ENCODE results near the gene PAPPA2. TPM values are rescaled to one million over a fixed set of nuclear protein-coding genes. Genes with fewer than 3 reads are reported as not detected.

Gene PAPPA2
- polyA plus RNA-seq, 6 donors from 2014 or later, result not detected

DNA sequence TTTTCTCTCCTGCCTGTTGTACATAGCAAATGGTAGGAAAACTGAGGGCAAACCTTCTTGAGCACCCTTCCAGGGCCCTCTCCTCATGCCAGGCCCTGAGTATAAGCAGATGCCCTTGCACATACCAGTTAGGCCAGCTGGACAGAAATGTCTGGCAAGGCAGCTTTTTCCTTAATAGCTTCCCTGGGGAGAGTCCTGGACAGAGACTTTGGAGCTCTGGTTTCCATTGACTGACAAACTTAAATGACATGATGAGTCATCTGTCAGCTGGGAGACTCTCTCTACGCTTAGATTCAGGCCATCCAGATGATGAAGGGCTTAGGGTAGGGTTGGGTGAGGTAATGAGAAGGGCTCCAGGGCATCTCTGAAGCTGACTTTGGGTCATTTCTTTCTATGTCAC is 384.1 kb downstream of the PAPPA2 start:
- Mint-ChIP-seq H3K27ac (no peak overlapping the region), H3K9me3 (peaks cover 0 to 2% (median 0%) of the 10 kb centered on the region in 7 donors), H3K36me3 (no peaks in the 10 kb centered on the region), H3K4me3 (peak overlapping the region in 1 of 8 donors; percentile 15), H3K4me1 (no peaks in the 10 kb centered on the region), H3K27me3 (peaks cover 13 to 21% (median 20%) of the 10 kb centered on the region in 3 donors)
- ATAC-seq (ENCODE audit: low read depth in 2 of 2) (no peak), DNase-seq (no peak)

DNA sequence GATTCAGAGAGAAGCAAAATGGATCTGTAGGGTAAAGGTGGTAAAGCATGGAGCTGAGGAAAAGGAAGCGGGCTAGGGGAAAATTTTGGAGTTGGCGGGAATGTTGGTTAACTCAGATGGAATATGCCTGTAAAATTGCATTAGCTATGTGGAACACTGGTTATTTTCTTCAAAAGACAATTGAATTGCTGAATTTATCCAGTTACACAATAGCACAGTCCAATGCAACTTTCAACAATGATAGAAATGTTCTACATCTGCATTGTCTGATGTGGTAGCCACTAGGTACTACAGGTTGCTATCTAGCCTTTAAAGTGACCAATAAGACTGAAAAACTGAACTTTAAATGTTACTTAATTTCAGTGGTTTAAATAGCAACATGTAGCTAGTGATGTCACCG is 386.3 kb downstream of the PAPPA2 start:
- Mint-ChIP-seq H3K4me1 (no peaks in the 10 kb centered on the region), H3K9me3 (peaks cover 0 to 5% (median 1%) of the 10 kb centered on the region in 7 donors), H3K4me3 (no peak overlapping the region), H3K36me3 (no peaks in the 10 kb centered on the region), H3K27me3 (peaks cover 9 to 15% (median 11%) of the 10 kb centered on the region in 3 donors), H3K27ac (no peak overlapping the region)
- ATAC-seq (ENCODE audit: low read depth in 2 of 2) (no peak), DNase-seq (no peak)

DNA sequence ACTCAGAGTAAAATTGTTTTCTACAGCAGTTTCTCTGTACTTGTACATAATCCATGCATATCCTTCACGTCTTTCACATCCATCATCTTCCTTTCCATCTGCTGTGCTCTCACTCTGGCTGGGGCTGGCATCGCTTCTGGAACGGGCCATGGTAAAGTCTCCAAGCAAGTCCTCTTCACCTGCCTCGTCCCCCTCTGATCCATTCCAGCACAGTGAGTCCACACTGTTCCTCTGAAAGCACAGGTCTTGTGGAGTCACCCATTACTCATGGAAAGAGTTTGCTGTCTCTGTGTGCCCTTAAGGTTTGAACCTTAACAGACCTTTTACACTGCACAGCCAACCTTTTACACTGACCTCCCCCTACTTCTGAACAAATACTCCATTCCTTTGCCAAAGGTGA is 387.9 kb downstream of the PAPPA2 start:
- DNase-seq, result no peak
- Mint-ChIP-seq H3K4me3 (no peak overlapping the region), H3K27me3 (peaks cover 6 to 12% (median 9%) of the 10 kb centered on the region in 3 donors), H3K4me1 (no peaks in the 10 kb centered on the region), H3K27ac (no peak overlapping the region), H3K9me3 (peaks cover 0 to 5% (median 1%) of the 10 kb centered on the region in 7 donors), H3K36me3 (no peaks in the 10 kb centered on the region)
- no peak for ATAC-seq (ENCODE audit: low read depth in 2 of 2)

DNA sequence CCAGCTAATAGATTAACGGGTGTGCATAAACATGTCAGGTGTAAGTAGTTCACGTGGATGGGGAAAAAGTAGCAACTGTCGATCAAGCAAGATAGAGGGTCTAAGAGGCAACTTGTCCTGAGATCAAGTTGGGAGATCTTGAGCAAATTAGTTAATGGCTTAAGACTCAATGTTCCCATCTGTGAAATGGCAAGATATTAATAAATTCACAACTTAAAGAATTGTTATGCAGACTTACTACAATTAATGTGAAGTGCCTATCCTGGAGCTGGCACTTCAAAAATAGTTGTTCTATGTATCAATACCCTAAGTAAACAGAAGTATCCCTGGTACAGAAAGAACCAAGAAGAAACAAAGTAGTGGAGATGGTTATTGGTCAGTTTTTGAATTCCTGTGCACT is 389.1 kb downstream of the PAPPA2 start:
- Mint-ChIP-seq H3K4me3 (peak overlapping the region in 1 of 8 donors; percentile 10), H3K9me3 (peaks cover 0 to 5% (median 1%) of the 10 kb centered on the region in 7 donors), H3K27ac (no peak overlapping the region), H3K4me1 (no peaks in the 10 kb centered on the region), H3K36me3 (no peaks in the 10 kb centered on the region), H3K27me3 (peaks cover 5 to 18% (median 9%) of the 10 kb centered on the region in 3 donors)
- ATAC-seq (ENCODE audit: low read depth in 2 of 2) (no peak), DNase-seq (no peak)

DNA sequence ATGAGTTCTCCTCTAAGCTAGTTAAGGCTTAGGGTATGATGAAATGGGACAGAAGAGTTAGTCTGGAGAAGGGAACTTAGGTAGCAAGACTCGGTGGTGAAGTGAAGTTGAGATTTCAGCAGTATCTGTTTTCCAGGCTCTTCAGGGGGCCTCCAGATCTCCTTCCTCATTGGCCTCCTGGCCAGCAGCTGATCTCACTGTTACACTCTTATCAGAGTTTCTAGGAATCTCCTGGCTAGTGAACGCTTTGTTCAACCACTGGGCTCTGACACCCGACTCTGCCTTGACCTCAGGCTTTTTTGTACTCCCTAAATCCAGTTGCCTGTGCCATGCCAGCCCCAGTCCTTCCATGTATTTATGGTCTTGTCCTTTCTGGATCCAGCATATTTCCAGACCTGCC is 390.5 kb downstream of the PAPPA2 start:
- ATAC-seq (ENCODE audit: low read depth in 2 of 2) (no peak), DNase-seq (no peak)
- Mint-ChIP-seq H3K9me3 (peaks cover 0 to 5% (median 1%) of the 10 kb centered on the region in 7 donors), H3K36me3 (no peaks in the 10 kb centered on the region), H3K27me3 (peaks cover 5 to 23% (median 9%) of the 10 kb centered on the region in 3 donors), H3K4me1 (no peaks in the 10 kb centered on the region), H3K4me3 (no peak overlapping the region), H3K27ac (no peak overlapping the region)

DNA sequence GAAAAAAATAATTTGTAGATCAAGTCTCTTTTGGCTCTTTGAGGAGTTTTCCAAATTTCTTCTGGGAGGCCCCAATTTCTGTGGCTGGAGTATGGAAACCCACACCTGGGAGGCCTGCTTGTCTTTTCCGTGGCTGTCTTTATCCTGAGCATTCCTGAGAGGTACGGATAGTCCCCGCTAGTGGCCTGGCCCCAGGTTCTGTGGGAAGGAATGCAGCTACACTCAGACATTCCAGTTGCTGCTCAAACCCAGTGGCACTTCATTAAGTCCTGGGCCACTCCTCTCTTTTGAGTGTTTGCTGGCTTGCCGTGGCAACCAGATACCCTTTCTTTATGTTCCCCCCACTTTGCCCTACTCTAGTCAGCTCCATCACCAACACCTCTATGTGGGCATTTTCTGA is 391.1 kb downstream of the PAPPA2 start:
- Mint-ChIP-seq H3K27ac (no peak overlapping the region), H3K4me3 (no peak overlapping the region), H3K4me1 (no peaks in the 10 kb centered on the region), H3K36me3 (no peaks in the 10 kb centered on the region), H3K9me3 (peaks cover 0 to 5% (median 0%) of the 10 kb centered on the region in 7 donors), H3K27me3 (peaks cover 5 to 23% (median 9%) of the 10 kb centered on the region in 3 donors)
- no peak for ATAC-seq (ENCODE audit: low read depth in 2 of 2)
- no peak for DNase-seq

DNA sequence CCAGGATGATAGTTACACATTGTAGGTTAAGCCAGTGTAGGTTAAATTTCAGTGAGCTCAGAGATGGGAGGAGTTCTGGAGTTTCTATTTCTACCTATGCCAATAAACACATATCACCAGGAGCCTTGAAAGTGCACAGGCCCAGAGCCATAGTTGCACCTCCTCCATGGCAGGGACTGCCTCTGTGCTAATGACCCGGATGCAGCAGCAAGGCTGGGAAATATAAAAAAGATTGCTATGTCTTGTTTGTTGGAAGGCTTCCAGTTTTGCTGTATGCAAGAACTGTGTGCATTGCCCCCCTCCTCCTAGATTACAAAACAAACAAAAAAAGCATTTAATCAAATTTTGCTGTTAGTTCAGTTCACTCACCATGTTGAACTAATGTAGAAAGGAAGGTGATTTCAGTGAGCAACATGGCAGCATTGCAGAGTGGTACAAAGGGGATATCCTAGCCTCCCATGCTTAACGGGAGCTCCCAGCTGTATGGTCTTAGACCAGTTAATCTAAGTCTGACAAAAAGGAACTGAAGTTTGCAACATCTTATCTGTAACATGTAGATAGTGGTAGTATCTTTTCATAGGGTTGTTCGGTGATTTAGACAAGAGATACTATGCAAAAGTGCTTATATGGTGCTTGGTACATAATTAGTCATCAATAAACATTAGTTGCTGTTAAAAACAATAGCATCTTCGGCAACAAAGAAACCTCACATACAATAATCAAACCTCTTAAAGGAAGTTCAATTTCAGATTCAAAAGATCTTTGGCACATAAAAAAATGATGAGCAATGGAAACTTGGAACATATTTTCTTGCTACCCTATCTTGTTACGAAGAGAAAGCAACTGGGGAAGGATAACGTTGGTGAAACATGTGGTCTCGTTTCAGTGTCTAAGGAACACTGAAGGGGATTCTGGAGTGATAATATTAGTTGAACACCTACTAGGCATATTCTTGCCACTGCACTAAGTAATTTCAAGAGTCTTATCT is 392.1 kb downstream of the PAPPA2 start:
- Mint-ChIP-seq H3K27ac (no peak overlapping the region), H3K4me3 (no peak overlapping the region), H3K9me3 (peaks cover 0 to 5% (median 0%) of the 10 kb centered on the region in 7 donors), H3K36me3 (no peaks in the 10 kb centered on the region), H3K27me3 (peaks cover 5 to 23% (median 9%) of the 10 kb centered on the region in 3 donors), H3K4me1 (no peaks in the 10 kb centered on the region)
- no peak for ATAC-seq (ENCODE audit: low read depth in 2 of 2)
- no peak for DNase-seq

DNA sequence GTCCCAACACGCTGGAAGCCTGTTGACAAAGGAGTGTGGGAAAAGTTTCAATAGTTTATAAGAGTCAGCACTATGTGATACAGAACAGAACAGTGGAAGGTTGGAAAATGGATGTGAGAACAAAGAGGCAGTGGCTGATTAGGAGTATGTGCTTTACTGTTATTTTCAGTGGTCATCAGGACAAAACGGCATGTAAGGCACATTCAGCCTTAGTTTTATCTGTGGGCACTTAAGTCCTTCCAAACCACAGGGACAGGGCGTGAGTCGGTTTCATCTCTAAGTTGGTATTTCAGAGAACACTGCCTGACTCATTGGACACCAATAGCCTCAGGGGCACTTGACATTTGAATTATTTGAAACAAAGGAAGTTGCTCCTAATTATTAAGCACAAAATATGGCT is 394.7 kb downstream of the PAPPA2 start:
- no peak for ATAC-seq (ENCODE audit: low read depth in 2 of 2)
- peaks cover 9 to 32% (median 12%) of the 10 kb centered on the region in 3 donors for H3K27me3 Mint-ChIP-seq
- DNase-seq, result no peak
- H3K4me1 Mint-ChIP-seq, result no peaks in the 10 kb centered on the region
- no peak overlapping the region for H3K4me3 Mint-ChIP-seq
- H3K27ac Mint-ChIP-seq, result no peak overlapping the region
- peaks cover 0 to 5% (median 0%) of the 10 kb centered on the region in 7 donors for H3K9me3 Mint-ChIP-seq
- H3K36me3 Mint-ChIP-seq, result no peaks in the 10 kb centered on the region

DNA sequence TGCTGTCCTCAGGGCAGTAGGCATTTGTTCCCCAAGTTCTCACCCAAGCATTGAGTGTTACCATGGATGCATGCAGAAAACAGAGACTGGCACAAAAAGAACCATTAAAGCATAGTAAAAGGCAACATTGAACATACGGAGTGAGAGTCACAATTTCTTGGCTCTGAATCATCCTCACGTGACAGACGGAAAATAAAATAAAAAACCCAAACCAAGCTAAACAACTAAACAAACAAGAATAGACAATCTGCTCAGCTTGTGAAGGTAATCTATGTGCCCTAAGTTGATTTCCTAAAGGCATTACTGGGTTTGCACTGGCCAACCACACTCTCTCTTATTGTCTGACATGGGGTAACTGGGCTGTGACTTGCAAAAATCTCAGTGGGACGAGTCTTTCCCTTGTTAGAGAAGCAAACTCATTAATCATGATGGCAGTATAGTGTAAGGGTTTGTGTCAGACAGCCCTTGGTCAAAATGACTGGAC is 395.5 kb downstream of the PAPPA2 start:
- peaks cover 0 to 4% (median 0%) of the 10 kb centered on the region in 7 donors for H3K9me3 Mint-ChIP-seq
- no peaks in the 10 kb centered on the region for H3K36me3 Mint-ChIP-seq
- H3K4me1 Mint-ChIP-seq, result no peaks in the 10 kb centered on the region
- H3K27ac Mint-ChIP-seq, result no peak overlapping the region
- H3K4me3 Mint-ChIP-seq, result no peak overlapping the region
- no peak for DNase-seq
- no peak for ATAC-seq (ENCODE audit: low read depth in 2 of 2)
- H3K27me3 Mint-ChIP-seq, result peaks cover 9 to 32% (median 12%) of the 10 kb centered on the region in 3 donors

DNA sequence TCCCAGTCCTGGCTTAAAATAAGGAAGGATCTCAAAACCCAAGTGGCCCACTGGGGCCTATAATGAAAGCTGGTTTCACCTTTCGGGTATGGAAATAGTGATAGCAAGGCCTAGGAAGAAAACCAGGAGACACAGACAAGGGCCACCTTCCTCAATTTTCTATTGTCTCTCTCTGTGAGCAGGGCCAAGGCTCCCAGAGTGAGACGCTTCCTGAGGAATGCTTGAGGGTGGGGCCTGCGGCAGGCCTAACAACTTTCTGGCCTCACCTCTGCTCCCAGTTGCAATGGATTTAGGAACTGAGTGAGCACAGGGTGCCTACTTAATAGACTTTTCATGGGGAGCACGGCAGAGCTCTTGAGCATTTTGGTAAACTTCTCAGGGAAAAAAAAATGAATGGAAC is 400.6 kb downstream of the PAPPA2 start:
- DNase-seq, result no peak
- ATAC-seq (ENCODE audit: low read depth in 2 of 2), result no peak
- H3K9me3 Mint-ChIP-seq, result peaks cover 0 to 10% (median 1%) of the 10 kb centered on the region in 7 donors
- no peak overlapping the region for H3K4me3 Mint-ChIP-seq
- peaks cover 8 to 13% (median 9%) of the 10 kb centered on the region in 3 donors for H3K27me3 Mint-ChIP-seq
- no peak overlapping the region for H3K27ac Mint-ChIP-seq
- no peaks in the 10 kb centered on the region for H3K36me3 Mint-ChIP-seq
- no peaks in the 10 kb centered on the region for H3K4me1 Mint-ChIP-seq

DNA sequence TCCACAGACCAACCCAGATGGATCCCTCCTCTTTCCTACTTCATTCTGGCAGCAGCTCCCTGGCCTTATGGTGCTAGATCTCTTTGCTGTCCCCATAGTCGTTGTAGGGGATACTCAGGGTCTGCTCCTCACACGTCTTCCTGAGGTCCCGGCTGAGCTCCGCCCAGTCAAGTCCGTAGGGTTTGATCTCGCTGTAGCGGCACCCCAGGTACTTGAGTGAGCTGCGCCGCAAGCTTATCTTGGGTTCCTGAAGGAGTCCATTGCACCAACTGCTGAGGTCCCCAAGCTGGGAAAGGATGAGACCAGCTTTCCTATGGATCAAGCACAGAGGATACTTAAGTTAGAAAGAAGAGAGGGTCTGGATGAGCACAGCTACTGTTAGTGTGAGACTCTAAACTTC is 401.2 kb downstream of the PAPPA2 start:
- Mint-ChIP-seq H3K4me1 (no peaks in the 10 kb centered on the region), H3K4me3 (no peak overlapping the region), H3K27ac (no peak overlapping the region), H3K9me3 (peaks cover 0 to 10% (median 1%) of the 10 kb centered on the region in 7 donors), H3K36me3 (no peaks in the 10 kb centered on the region), H3K27me3 (peaks cover 8 to 13% (median 9%) of the 10 kb centered on the region in 3 donors)
- DNase-seq (no peak), ATAC-seq (ENCODE audit: low read depth in 2 of 2) (no peak)

DNA sequence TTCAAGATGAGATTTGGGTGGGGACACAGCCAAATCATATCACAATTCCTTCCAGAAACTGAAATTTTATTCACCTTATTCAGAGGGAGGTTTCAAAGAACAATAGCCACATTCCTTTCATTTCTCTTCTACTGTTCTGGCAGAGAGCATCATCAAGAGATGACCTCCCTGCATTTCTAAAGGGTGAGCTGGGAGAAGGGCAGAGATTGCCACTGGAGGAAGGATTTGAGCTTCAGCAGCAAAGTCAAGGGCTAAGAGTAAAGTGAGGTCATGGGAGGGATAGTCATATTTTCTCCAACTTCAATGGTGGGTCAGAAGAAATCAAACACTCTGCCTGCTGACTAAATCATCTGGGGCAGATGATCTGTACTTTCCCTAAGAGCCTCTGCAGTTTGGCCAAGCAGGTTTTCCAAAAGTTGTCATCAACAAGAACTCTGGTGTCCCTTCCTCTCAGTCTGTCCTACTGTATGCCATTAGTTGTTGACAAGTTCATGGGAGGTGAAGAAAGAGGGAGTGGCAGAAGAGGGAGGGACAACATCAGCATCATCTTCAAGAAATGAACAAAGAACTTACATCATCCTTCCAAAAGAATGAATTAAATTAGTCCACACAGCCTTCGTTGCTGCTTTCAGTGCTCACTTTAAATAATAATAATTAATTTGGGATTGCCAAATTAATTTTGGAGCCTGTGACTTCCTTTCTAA is 403.2 kb downstream of the PAPPA2 start:
- peaks cover 0 to 10% (median 1%) of the 10 kb centered on the region in 7 donors for H3K9me3 Mint-ChIP-seq
- H3K36me3 Mint-ChIP-seq, result no peaks in the 10 kb centered on the region
- DNase-seq (no peak), ATAC-seq (ENCODE audit: low read depth in 2 of 2) (no peak)
- H3K4me1 Mint-ChIP-seq, result no peaks in the 10 kb centered on the region
- H3K27ac Mint-ChIP-seq, result no peak overlapping the region
- H3K4me3 Mint-ChIP-seq, result no peak overlapping the region
- peaks cover 6 to 13% (median 13%) of the 10 kb centered on the region in 3 donors for H3K27me3 Mint-ChIP-seq

DNA sequence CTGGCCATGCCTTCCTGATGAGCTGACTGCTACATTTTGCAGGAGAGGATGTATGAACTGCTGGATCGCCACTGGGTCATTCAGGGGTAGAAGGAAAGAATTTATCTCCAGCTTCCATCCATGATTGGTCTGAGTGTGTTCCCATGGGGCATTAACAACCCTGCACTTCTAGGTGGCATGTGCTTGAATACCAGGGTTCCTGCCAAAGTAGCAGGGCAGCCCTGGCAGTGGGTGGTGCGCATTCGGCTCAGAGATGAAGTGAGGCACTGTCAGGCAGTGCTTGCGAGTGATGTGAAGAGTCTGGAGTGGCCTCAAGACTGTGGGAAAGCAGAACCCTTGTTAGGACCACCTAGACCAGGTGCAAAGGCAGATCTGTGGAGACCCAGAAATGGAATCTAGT is 406.6 kb downstream of the PAPPA2 start:
- no peak overlapping the region for H3K27ac Mint-ChIP-seq
- H3K4me1 Mint-ChIP-seq, result no peaks in the 10 kb centered on the region
- ATAC-seq (ENCODE audit: low read depth in 2 of 2), result no peak
- peaks cover 0 to 11% (median 5%) of the 10 kb centered on the region in 3 donors for H3K27me3 Mint-ChIP-seq
- H3K9me3 Mint-ChIP-seq, result peaks cover 0 to 6% (median 2%) of the 10 kb centered on the region in 7 donors
- DNase-seq, result no peak
- no peaks in the 10 kb centered on the region for H3K36me3 Mint-ChIP-seq
- H3K4me3 Mint-ChIP-seq, result no peak overlapping the region
